Activated CD8-positive, alpha-beta T cell treated with anti-CD3 and anti-CD28 coated beads for 36 hours (primary cell): ENCODE measurements around the gene ADH6. TPM values are rescaled to one million over a fixed set of nuclear protein-coding genes. Genes with fewer than 3 reads are reported as not detected.

Experiments
- ATAC-seq: fragments of 200-7000 bp; cut with Tn5 transposase; one replicate; pipeline ENCODE4 v1.10.0; 2021; ENCODE audit warnings: mild to moderate bottlenecking, moderate library complexity
- CTCF ChIA-PET: fragments of 350-600 bp; sonication (Branson Sonifier 250); formaldehyde crosslinking; loops from one replicate; lab custom pipeline; 2021; ENCODE audit warnings: antibody characterized with exemption; lab: Charles Lee
- POLR2A ChIA-PET: fragments of 350-600 bp; sonication (Branson Sonifier 250); formaldehyde crosslinking; loops from one replicate; lab custom pipeline; 2021; ENCODE audit warnings: antibody characterized with exemption; lab: Charles Lee
- DNase-seq: peaks from one replicate; pipeline ENCODE4 v3.0.0-alpha.2; 2020
- H3K27ac Mint-ChIP-seq: one replicate; pipeline ENCODE4 v1.8.0; 2021; ENCODE audit warnings: mild to moderate bottlenecking, mixed read lengths
- H3K27me3 Mint-ChIP-seq: one replicate; pipeline ENCODE4 v1.8.0; 2021; ENCODE audit warnings: mixed read lengths
- H3K36me3 Mint-ChIP-seq: one replicate; pipeline ENCODE4 v1.8.0; 2021; ENCODE audit warnings: low read depth, mixed read lengths
- H3K4me1 Mint-ChIP-seq: one replicate; pipeline ENCODE4 v1.8.0; 2021; ENCODE audit warnings: low read depth, mixed read lengths
- H3K4me3 Mint-ChIP-seq: one replicate; pipeline ENCODE4 v1.8.0; 2021; ENCODE audit warnings: mild to moderate bottlenecking, moderate library complexity, mixed read lengths
- H3K9me3 Mint-ChIP-seq: one replicate; pipeline ENCODE4 v1.8.0; 2021; ENCODE audit warnings: mixed read lengths
- intact Hi-C: fragments of 100-400 bp; cut with micrococcal nuclease; formaldehyde crosslinking; loops from one replicate; pipeline ENCODE4 v1.10.0; 2022
- total RNA-seq, 2 experiments: library from RNA; stranded (reverse); gene quantifications; one replicate each; pipeline ENCODE4 v1.2.3, GENCODE V29; 2021
- TF ChIP-seq, protein P1 (sequence below): fragments of 200-600 bp; IDR thresholded peaks from one replicate; pipeline ENCODE4 v1.8.0; 2022; ENCODE audit warnings: antibody characterized with exemption, mild to moderate bottlenecking

The ADH6 gene
- total RNA-seq, 2 experiments from 2014 or later = not detected

DNA sequence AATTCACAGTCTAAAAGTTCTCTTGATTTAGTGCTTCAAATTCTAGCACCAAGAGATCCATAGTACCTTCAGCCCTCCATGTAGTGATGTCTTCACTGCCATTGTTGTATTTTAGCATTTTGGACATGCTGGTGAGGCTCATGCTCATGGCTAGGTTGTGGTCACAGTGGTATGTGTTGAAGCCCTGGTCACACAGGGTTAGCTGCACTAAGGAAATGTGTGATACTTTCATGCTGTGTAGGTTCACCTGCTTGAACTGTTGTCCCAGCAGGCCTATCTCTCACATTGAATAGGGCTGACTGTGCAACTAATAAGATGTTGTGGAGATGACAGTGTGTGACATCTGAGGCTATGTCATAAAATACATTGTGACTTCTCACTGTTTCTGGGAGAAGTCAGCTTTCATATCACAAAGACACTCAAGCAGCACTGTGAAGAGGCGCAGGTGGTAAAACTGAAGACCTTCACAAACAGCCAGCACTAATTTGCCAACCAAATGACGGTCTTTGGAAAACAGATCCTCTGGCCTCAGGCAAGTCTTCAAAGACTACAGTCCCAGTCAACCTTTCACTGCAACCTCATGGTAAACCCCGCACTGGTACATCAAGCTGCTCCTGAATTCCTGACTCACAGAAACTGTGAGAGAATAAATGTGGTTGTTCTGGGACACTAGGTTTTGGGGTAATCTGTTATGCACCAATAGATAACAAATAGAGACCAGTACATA lies 57.5 kb downstream of the ADH6 start:
- H3K36me3 Mint-ChIP-seq = no peaks in the 10 kb centered on the region
- no peaks in the 10 kb centered on the region for H3K27me3 Mint-ChIP-seq
- CTCF ChIA-PET = interaction anchor here (0.8 kb wide), 1 partner anchor 18 kb away, joined by 3 read pairs; the partner anchor contains the start of gene ADH4

DNA sequence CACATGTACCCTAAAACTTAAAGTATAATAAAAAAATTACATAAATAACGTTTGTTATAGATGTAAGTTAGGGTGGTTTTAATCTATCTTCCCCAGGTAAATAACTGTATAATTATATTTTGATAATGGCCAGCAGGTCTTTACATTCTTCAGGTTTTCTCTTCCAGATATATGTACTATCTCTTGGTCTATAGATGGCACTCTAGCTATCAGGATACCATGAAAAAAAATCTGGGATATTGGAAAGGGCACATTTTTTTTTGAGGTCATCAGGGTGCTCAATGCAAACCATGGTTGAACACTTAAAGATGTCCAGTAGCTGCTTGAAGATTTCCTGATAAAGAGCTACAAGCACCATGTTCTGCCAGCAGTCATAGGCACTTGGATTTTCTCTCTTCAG lies 59.3 kb downstream of the ADH6 start:
- TF ChIP-seq, protein P1, sequence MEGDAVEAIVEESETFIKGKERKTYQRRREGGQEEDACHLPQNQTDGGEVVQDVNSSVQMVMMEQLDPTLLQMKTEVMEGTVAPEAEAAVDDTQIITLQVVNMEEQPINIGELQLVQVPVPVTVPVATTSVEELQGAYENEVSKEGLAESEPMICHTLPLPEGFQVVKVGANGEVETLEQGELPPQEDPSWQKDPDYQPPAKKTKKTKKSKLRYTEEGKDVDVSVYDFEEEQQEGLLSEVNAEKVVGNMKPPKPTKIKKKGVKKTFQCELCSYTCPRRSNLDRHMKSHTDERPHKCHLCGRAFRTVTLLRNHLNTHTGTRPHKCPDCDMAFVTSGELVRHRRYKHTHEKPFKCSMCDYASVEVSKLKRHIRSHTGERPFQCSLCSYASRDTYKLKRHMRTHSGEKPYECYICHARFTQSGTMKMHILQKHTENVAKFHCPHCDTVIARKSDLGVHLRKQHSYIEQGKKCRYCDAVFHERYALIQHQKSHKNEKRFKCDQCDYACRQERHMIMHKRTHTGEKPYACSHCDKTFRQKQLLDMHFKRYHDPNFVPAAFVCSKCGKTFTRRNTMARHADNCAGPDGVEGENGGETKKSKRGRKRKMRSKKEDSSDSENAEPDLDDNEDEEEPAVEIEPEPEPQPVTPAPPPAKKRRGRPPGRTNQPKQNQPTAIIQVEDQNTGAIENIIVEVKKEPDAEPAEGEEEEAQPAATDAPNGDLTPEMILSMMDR = no peak
- intact Hi-C loops = no loop called here
- CTCF ChIA-PET = no interaction called here
- Mint-ChIP-seq H3K36me3 (no peaks in the 10 kb centered on the region), H3K4me3 (no peak overlapping the region), H3K27me3 (no peaks in the 10 kb centered on the region), H3K9me3 (no peaks in the 10 kb centered on the region), H3K27ac (no peak overlapping the region), H3K4me1 (no peaks in the 10 kb centered on the region)
- ATAC-seq (no peak), DNase-seq (no peak)
- POLR2A ChIA-PET = no interaction called here

More for the DNA sequence above, 57.5 kb downstream of the ADH6 start:
- Mint-ChIP-seq H3K9me3 (no peaks in the 10 kb centered on the region), H3K4me1 (no peaks in the 10 kb centered on the region), H3K4me3 (no peak overlapping the region), H3K27ac (no peak overlapping the region)
- no peak for ATAC-seq
- POLR2A ChIA-PET = no interaction called here
- intact Hi-C loops = no loop called here
- no peak for DNase-seq
- TF ChIP-seq, protein P1 = no peak

DNA sequence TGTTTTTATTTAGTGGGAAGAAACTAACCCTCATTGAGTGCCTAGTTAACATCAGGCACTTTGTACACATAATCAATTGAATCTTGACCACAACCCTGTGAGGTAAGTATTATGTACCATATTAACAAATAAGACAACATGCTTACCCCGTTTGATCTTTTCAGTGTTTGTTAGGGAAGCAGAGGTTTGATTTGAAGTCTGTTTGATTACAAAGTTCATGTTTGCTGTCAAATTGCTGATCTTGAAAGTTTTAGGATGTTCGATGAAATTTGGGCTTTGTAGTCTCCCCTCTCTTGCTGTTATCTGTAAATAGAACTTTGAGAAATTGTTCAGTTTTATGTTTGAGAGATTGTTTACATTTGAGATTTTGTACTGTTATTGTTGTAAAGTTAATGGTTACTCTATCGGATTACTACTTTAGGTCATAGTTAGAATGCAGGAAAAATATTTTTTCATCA lies 61.5 kb downstream of the ADH6 start:
- no peak overlapping the region for H3K27ac Mint-ChIP-seq
- POLR2A ChIA-PET = no interaction called here
- H3K9me3 Mint-ChIP-seq = no peaks in the 10 kb centered on the region
- DNase-seq (no peak), ATAC-seq (no peak)
- H3K4me1 Mint-ChIP-seq = no peaks in the 10 kb centered on the region
- H3K27me3 Mint-ChIP-seq = no peaks in the 10 kb centered on the region
- CTCF ChIA-PET = no interaction called here
- TF ChIP-seq, protein P1 = no peak
- intact Hi-C loops = no loop called here
- H3K4me3 Mint-ChIP-seq = no peak overlapping the region
- no peaks in the 10 kb centered on the region for H3K36me3 Mint-ChIP-seq

- Mint-ChIP-seq H3K36me3 (no peaks in the 10 kb centered on the region), H3K27me3 (no peaks in the 10 kb centered on the region), H3K4me1 (no peaks in the 10 kb centered on the region), H3K9me3 (no peaks in the 10 kb centered on the region), H3K27ac (no peak overlapping the region), H3K4me3 (no peak overlapping the region)
- POLR2A ChIA-PET = interaction anchor here (0.8 kb wide), 1 partner anchor 10 kb away, joined by 3 read pairs; no protein-coding TSS in a partner anchor
- DNase-seq (no peak), ATAC-seq (no peak)
- TF ChIP-seq, protein P1 = no peak
- intact Hi-C loops = no loop called here
- CTCF ChIA-PET = no interaction called here
These were observed 62.1 kb downstream of the ADH6 start for GRCh38 chr4:99156992-99157391.

- H3K27me3 Mint-ChIP-seq = no peaks in the 10 kb centered on the region
- TF ChIP-seq, protein P1 = no peak
- DNase-seq (no peak), ATAC-seq (no peak)
- ChIA-PET POLR2A (no interaction called here), CTCF (no interaction called here)
- no peak overlapping the region for H3K4me3 Mint-ChIP-seq
- intact Hi-C loops = no loop called here
- peaks cover under 1% of the 10 kb centered on the region for H3K4me1 Mint-ChIP-seq
- no peaks in the 10 kb centered on the region for H3K36me3 Mint-ChIP-seq
- H3K9me3 Mint-ChIP-seq = no peaks in the 10 kb centered on the region
- H3K27ac Mint-ChIP-seq = no peak overlapping the region
These were observed 64.2 kb downstream of the ADH6 start for GRCh38 chr4:99154658-99155342.
